ENCODE measurements around the gene SPTBN1.

SPTBN1 gene

GRCh38 chr2:54553075-54553474 is 96.9 kb downstream of the SPTBN1 start:
- H3K9me3 ChIP-seq (ENCODE audit: insufficient read depth, low read depth, low read length): no peaks in the 10 kb centered on the region
- H3K36me3 ChIP-seq (ENCODE audit: control insufficient read depth in 1 of 2, insufficient read depth in 2 of 2, low read length in 2 of 2): no peaks in the 10 kb centered on the region
- no peak overlapping the region for H3K9ac ChIP-seq (ENCODE audit: low read length)
- H4K8ac ChIP-seq (ENCODE audit: low read depth, low read length): no peak overlapping the region
- no peak overlapping the region for H3K14ac ChIP-seq (ENCODE audit: low read length)
- H2AK5ac ChIP-seq (ENCODE audit: low read length): no peak overlapping the region
- H2BK120ac ChIP-seq (ENCODE audit: insufficient read depth, low read length, poor library complexity): no peak overlapping the region
- H3K27ac ChIP-seq (ENCODE audit: low read depth, low read length): no peak overlapping the region
- H3K79me2 ChIP-seq (ENCODE audit: control insufficient read depth, insufficient read depth, low read length, poor library complexity): peaks cover 1% of the 10 kb centered on the region
- H3K4me3 ChIP-seq (ENCODE audit: low read depth, low read length): no peak overlapping the region
- no peak overlapping the region for H3K4me2 ChIP-seq (ENCODE audit: low read length)
- no peak overlapping the region for H4K91ac ChIP-seq (ENCODE audit: low read depth, low read length)
- no peak overlapping the region for H2AFZ ChIP-seq (ENCODE audit: insufficient read depth, low read length, poor library complexity)
- H3K23ac ChIP-seq (ENCODE audit: low read length): no peak overlapping the region
- no peak overlapping the region for H2BK12ac ChIP-seq (ENCODE audit: low read length)
- no peaks in the 10 kb centered on the region for H3K27me3 ChIP-seq (ENCODE audit: insufficient read depth, low read length)
- H3K18ac ChIP-seq (ENCODE audit: low read length): no peak overlapping the region
- no peak for DNase-seq
- H3K4me1 ChIP-seq (ENCODE audit: control insufficient read depth in 1 of 2, insufficient read depth in 2 of 2, low read length in 2 of 2): peaks cover 14 to 27% of the 10 kb centered on the region in 2 experiments
- H3K4ac ChIP-seq (ENCODE audit: low read depth, low read length): no peak overlapping the region
- no peak overlapping the region for H2BK5ac ChIP-seq (ENCODE audit: low read depth, low read length, poor library complexity)
- H4K12ac ChIP-seq (ENCODE audit: low read depth, low read length): no peak overlapping the region
- H3K79me1 ChIP-seq (ENCODE audit: low read length): peaks cover 9% of the 10 kb centered on the region
- no CpG with 5 or more reads among the region's 2 CpGs for WGBS (ENCODE audit: extremely low coverage, insufficient coverage, insufficient read length)

- Histone ChIP-seq H3K4ac (ENCODE audit: low read depth, low read length) (no peak overlapping the region), H4K8ac (ENCODE audit: low read depth, low read length) (no peak overlapping the region), H2BK5ac (ENCODE audit: low read depth, low read length, poor library complexity) (no peak overlapping the region), H3K79me2 (ENCODE audit: control insufficient read depth, insufficient read depth, low read length, poor library complexity) (peaks cover 3% of the 10 kb centered on the region), H3K23ac (ENCODE audit: low read length) (no peak overlapping the region), H2AFZ (ENCODE audit: insufficient read depth, low read length, poor library complexity) (no peak overlapping the region), H4K12ac (ENCODE audit: low read depth, low read length) (no peak overlapping the region), H2BK120ac (ENCODE audit: insufficient read depth, low read length, poor library complexity) (no peak overlapping the region), H2AK5ac (ENCODE audit: low read length) (no peak overlapping the region), H3K4me3 (ENCODE audit: low read depth, low read length) (no peak overlapping the region), H3K18ac (ENCODE audit: low read length) (no peak overlapping the region), H3K4me1 (ENCODE audit: control insufficient read depth in 1 of 2, insufficient read depth in 2 of 2, low read length in 2 of 2) (peaks cover 14 to 27% of the 10 kb centered on the region in 2 experiments), H3K9me3 (ENCODE audit: insufficient read depth, low read depth, low read length) (no peaks in the 10 kb centered on the region), H3K36me3 (ENCODE audit: control insufficient read depth in 1 of 2, insufficient read depth in 2 of 2, low read length in 2 of 2) (no peaks in the 10 kb centered on the region), H4K91ac (ENCODE audit: low read depth, low read length) (no peak overlapping the region), H2BK12ac (ENCODE audit: low read length) (no peak overlapping the region), H3K14ac (ENCODE audit: low read length) (no peak overlapping the region), H3K4me2 (ENCODE audit: low read length) (no peak overlapping the region), H3K27ac (ENCODE audit: low read depth, low read length) (no peak overlapping the region), H3K79me1 (ENCODE audit: low read length) (peaks cover 14% of the 10 kb centered on the region), H3K27me3 (ENCODE audit: insufficient read depth, low read length) (no peaks in the 10 kb centered on the region), H3K9ac (ENCODE audit: low read length) (no peak overlapping the region)
- no CpG with 5 or more reads among the region's 1 CpG for WGBS (ENCODE audit: extremely low coverage, insufficient coverage, insufficient read length)
- DNase-seq: no peak
These were observed 97.6 kb downstream of the SPTBN1 start for GRCh38 chr2:54553775-54554174.

GRCh38 chr2:54555318-54555837 is 99.3 kb downstream of the SPTBN1 start:
- Histone ChIP-seq H3K4me1 (ENCODE audit: control insufficient read depth in 1 of 2, insufficient read depth in 2 of 2, low read length in 2 of 2) (peaks cover 6 to 18% of the 10 kb centered on the region in 2 experiments), H4K8ac (ENCODE audit: low read depth, low read length) (no peak overlapping the region), H2BK12ac (ENCODE audit: low read length) (peak overlapping the region; percentile 65), H2BK5ac (ENCODE audit: low read depth, low read length, poor library complexity) (no peak overlapping the region), H3K4me2 (ENCODE audit: low read length) (no peak overlapping the region), H3K9ac (ENCODE audit: low read length) (no peak overlapping the region), H3K9me3 (ENCODE audit: insufficient read depth, low read depth, low read length) (no peaks in the 10 kb centered on the region), H3K14ac (ENCODE audit: low read length) (no peak overlapping the region), H3K79me1 (ENCODE audit: low read length) (peaks cover 27% of the 10 kb centered on the region), H3K23ac (ENCODE audit: low read length) (no peak overlapping the region), H2BK120ac (ENCODE audit: insufficient read depth, low read length, poor library complexity) (no peak overlapping the region), H2AFZ (ENCODE audit: insufficient read depth, low read length, poor library complexity) (no peak overlapping the region), H3K36me3 (ENCODE audit: control insufficient read depth in 1 of 2, insufficient read depth in 2 of 2, low read length in 2 of 2) (no peaks in the 10 kb centered on the region), H3K27ac (ENCODE audit: low read depth, low read length) (no peak overlapping the region), H4K91ac (ENCODE audit: low read depth, low read length) (no peak overlapping the region), H2AK5ac (ENCODE audit: low read length) (no peak overlapping the region), H3K18ac (ENCODE audit: low read length) (no peak overlapping the region), H4K12ac (ENCODE audit: low read depth, low read length) (no peak overlapping the region), H3K79me2 (ENCODE audit: control insufficient read depth, insufficient read depth, low read length, poor library complexity) (peaks cover 12% of the 10 kb centered on the region), H3K4me3 (ENCODE audit: low read depth, low read length) (no peak overlapping the region), H3K4ac (ENCODE audit: low read depth, low read length) (no peak overlapping the region), H3K27me3 (ENCODE audit: insufficient read depth, low read length) (no peaks in the 10 kb centered on the region)
- WGBS (ENCODE audit: extremely low coverage, insufficient coverage, insufficient read length): no CpG with 5 or more reads among the region's 3 CpGs
- DNase-seq: no peak

- Histone ChIP-seq H3K79me2 (ENCODE audit: control insufficient read depth, insufficient read depth, low read length, poor library complexity) (peaks cover 15% of the 10 kb centered on the region), H3K23ac (ENCODE audit: low read length) (no peak overlapping the region), H2BK120ac (ENCODE audit: insufficient read depth, low read length, poor library complexity) (no peak overlapping the region), H3K4me3 (ENCODE audit: low read depth, low read length) (no peak overlapping the region), H4K12ac (ENCODE audit: low read depth, low read length) (no peak overlapping the region), H3K14ac (ENCODE audit: low read length) (no peak overlapping the region), H3K4ac (ENCODE audit: low read depth, low read length) (no peak overlapping the region), H3K79me1 (ENCODE audit: low read length) (peaks cover 27% of the 10 kb centered on the region), H3K4me1 (ENCODE audit: control insufficient read depth in 1 of 2, insufficient read depth in 2 of 2, low read length in 2 of 2) (peaks cover 4 to 12% of the 10 kb centered on the region in 2 experiments), H2AFZ (ENCODE audit: insufficient read depth, low read length, poor library complexity) (no peak overlapping the region), H3K27ac (ENCODE audit: low read depth, low read length) (peak overlapping the region; percentile 84), H2AK5ac (ENCODE audit: low read length) (no peak overlapping the region), H3K27me3 (ENCODE audit: insufficient read depth, low read length) (no peaks in the 10 kb centered on the region), H3K36me3 (ENCODE audit: control insufficient read depth in 1 of 2, insufficient read depth in 2 of 2, low read length in 2 of 2) (no peaks in the 10 kb centered on the region), H4K91ac (ENCODE audit: low read depth, low read length) (no peak overlapping the region), H2BK5ac (ENCODE audit: low read depth, low read length, poor library complexity) (no peak overlapping the region), H3K9ac (ENCODE audit: low read length) (no peak overlapping the region), H4K8ac (ENCODE audit: low read depth, low read length) (no peak overlapping the region), H3K9me3 (ENCODE audit: insufficient read depth, low read depth, low read length) (no peaks in the 10 kb centered on the region), H3K4me2 (ENCODE audit: low read length) (peak overlapping the region; percentile 49), H3K18ac (ENCODE audit: low read length) (no peak overlapping the region), H2BK12ac (ENCODE audit: low read length) (peak overlapping the region; percentile 15)
- WGBS (ENCODE audit: extremely low coverage, insufficient coverage, insufficient read length): no CpG with 5 or more reads among the region's 2 CpGs
- DNase-seq: no peak
These were observed 100.5 kb downstream of the SPTBN1 start for GRCh38 chr2:54556621-54557121.
